Tibial nerve (tissue), 4 donors: ENCODE results near the gene SRP54.

Source experiments
- EP300 ChIP-seq, 2 donors: sonication (generic); formaldehyde crosslinking; IDR thresholded peaks; one replicate each; pipeline ENCODE4 v1.6.1; 2017; ENCODE audit warnings: antibody characterized with exemption in 2 of 2, mild to moderate bottlenecking in 1 of 2
- POLR2A ChIP-seq, 2 donors: fragments of 450-650 bp; IDR thresholded peaks; one replicate each; pipeline ENCODE4 v1.6.1; 2017; ENCODE audit warnings: antibody characterized with exemption in 2 of 2, mild to moderate bottlenecking in 2 of 2, moderate library complexity in 2 of 2
- TF ChIP-seq, protein P1 (sequence below), 5 experiments: fragments of 200-600 bp in 3 of 5; fragments of 450-650 bp in 2 of 5; sonication (generic) in 3 of 5; IDR thresholded peaks; one replicate each; pipeline ENCODE4 v1.5.1; 2016 to 2019; ENCODE audit warnings: antibody characterized with exemption in 5 of 5, mild to moderate bottlenecking in 3 of 5, moderate library complexity in 2 of 5

DNA sequence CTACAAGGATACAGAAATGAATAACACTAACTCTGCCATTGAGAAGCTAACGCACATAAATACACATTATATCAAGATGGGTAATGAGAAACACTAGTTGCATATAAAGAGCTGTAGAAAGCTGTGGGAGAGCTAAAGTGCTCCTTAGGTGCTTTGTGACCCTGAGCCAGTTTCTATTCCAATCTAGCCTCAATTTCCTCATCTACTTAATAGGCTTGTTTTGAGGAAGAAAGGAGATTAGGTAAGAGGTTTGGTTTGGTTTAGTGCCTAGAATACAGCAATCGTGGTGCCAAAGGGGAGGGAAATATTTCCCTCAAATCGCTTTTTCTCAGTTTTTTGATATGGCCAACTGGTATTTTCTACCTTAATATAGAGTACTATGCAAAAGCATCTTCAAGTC lies 994 bp downstream of the SRP54 start:
- TF ChIP-seq, protein P1, sequence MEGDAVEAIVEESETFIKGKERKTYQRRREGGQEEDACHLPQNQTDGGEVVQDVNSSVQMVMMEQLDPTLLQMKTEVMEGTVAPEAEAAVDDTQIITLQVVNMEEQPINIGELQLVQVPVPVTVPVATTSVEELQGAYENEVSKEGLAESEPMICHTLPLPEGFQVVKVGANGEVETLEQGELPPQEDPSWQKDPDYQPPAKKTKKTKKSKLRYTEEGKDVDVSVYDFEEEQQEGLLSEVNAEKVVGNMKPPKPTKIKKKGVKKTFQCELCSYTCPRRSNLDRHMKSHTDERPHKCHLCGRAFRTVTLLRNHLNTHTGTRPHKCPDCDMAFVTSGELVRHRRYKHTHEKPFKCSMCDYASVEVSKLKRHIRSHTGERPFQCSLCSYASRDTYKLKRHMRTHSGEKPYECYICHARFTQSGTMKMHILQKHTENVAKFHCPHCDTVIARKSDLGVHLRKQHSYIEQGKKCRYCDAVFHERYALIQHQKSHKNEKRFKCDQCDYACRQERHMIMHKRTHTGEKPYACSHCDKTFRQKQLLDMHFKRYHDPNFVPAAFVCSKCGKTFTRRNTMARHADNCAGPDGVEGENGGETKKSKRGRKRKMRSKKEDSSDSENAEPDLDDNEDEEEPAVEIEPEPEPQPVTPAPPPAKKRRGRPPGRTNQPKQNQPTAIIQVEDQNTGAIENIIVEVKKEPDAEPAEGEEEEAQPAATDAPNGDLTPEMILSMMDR (IDR thresholded peaks at IDR 0.05), result no peak
- TF ChIP-seq POLR2A (IDR thresholded peaks at IDR 0.05) (no peak), EP300 (IDR thresholded peaks at IDR 0.05) (no peak)
